ENCODE measurements around the gene GGCX. TPM values are rescaled to one million over a fixed set of nuclear protein-coding genes. Genes with fewer than 3 reads are reported as not detected.

The GGCX gene
- total RNA-seq, 4 donors from 2014 or later, result 15.8 to 37.1 (median 25.8) TPM

GRCh38 chr2:85579266-85579935 lies 18.1 kb upstream of the GGCX start:
- TF ChIP-seq, protein P1, sequence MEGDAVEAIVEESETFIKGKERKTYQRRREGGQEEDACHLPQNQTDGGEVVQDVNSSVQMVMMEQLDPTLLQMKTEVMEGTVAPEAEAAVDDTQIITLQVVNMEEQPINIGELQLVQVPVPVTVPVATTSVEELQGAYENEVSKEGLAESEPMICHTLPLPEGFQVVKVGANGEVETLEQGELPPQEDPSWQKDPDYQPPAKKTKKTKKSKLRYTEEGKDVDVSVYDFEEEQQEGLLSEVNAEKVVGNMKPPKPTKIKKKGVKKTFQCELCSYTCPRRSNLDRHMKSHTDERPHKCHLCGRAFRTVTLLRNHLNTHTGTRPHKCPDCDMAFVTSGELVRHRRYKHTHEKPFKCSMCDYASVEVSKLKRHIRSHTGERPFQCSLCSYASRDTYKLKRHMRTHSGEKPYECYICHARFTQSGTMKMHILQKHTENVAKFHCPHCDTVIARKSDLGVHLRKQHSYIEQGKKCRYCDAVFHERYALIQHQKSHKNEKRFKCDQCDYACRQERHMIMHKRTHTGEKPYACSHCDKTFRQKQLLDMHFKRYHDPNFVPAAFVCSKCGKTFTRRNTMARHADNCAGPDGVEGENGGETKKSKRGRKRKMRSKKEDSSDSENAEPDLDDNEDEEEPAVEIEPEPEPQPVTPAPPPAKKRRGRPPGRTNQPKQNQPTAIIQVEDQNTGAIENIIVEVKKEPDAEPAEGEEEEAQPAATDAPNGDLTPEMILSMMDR (IDR thresholded peaks at IDR 0.05), result no peak
- TF ChIP-seq POLR2A (IDR thresholded peaks at IDR 0.05), result no peak
- H3K4me3 ChIP-seq (ENCODE audit: low read depth, poor library complexity, severe bottlenecking), result no peak overlapping the region
- DNase-seq (ENCODE audit: low spot score in 2 of 2), result no peak
- WGBS, 2 donors, result 30 to 32% methylated on average over 6 of the region's 6 CpGs
- intact Hi-C loops (cut with DNase I; ENCODE audit: low total_unique reads), result no loop called here

GRCh38 chr2:85578243-85579180 lies 17.2 kb upstream of the GGCX start:
- TF ChIP-seq, protein P1 (IDR thresholded peaks at IDR 0.05), result no peak
- TF ChIP-seq POLR2A (IDR thresholded peaks at IDR 0.05), result no peak
- 20 to 26% methylated on average over 19 of the region's 19 CpGs for WGBS, 2 donors
- DNase-seq (ENCODE audit: low spot score in 2 of 2), result peak; percentile 50 to 91
- no peak overlapping the region for H3K4me3 ChIP-seq (ENCODE audit: low read depth, poor library complexity, severe bottlenecking)
- intact Hi-C loops (cut with DNase I; ENCODE audit: low total_unique reads), result no loop called here

DNA sequence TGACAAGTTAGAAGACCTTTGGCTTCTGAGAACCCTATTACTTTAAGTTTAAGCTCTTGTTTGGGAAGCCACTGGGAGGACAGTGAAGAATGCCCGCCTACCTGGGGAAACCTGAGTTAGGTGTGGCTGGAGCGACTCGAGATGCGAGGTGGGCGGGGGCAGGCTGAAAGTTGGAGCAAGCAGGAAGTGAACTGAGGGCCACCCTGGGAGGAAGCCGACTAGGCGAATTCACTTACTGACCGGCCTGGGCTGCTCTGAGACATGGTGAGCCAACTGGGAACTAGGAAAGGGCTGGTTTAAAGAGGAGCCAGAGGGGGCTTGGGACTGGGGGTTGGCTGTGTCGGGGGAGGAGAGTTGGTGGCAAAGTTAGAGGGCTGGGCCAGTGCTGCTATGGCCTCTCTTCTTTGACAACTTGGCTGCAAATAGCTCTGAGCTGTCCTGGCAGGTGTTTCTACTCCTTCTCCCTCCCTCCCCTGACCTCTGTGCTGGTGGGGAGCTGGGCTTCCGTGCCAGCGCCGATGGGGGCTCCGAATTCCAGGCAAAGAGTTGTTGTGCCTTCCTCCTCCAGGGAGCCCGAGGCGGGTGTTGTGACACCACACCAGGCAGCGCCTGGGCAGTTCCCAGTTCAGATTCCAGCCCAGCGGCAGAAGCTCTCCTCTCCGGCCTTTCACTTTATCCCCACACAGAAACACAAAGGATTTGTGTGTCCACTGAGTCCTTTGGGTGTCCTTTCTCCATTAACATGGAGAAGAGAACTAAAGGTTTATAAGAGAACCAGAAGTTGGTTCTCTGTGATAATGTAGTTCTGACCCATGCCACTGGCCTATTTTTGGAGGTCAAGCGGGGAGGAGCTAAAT lies 16.3 kb upstream of the GGCX start, which contains the start of gene VAMP8:
VAMP8 (plus strand) TSS at position 201 of the 857 bp plus-strand sequence; CDS start at position 262, 61 bp downstream.
- no peak for TF ChIP-seq POLR2A (IDR thresholded peaks at IDR 0.05)
- TF ChIP-seq, protein P1 (IDR thresholded peaks at IDR 0.05), result no peak
- 24 to 25% methylated on average over 19 of the region's 19 CpGs for WGBS, 2 donors
- H3K4me3 ChIP-seq (ENCODE audit: low read depth, poor library complexity, severe bottlenecking), result peak within 1 kb of the TSS; percentile 24
- intact Hi-C loops (cut with DNase I; ENCODE audit: low total_unique reads), result no loop called here
- DNase-seq (ENCODE audit: low spot score in 2 of 2), result peak; percentile 77 to 93

DNA sequence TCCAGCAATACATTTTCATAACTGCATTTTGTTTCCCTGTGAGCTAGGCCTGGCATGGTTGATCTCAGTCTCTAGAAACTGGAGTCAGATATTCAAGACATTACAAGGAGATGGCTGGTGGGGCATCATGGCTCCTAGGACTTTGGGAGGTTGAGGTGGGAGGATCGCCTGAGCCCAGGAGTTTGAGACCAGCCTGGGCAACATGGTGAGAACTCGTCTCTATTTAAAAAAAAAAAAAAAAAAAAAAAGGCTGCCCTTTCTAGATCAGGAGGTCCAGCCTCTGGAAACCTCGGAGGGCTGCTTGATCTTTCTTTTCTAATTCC lies 15.7 kb upstream of the GGCX start:
- TF ChIP-seq, protein P1 (IDR thresholded peaks at IDR 0.05), result no peak
- TF ChIP-seq POLR2A (IDR thresholded peaks at IDR 0.05), result no peak
- DNase-seq (ENCODE audit: low spot score in 2 of 2), result no peak
- no peak overlapping the region for H3K4me3 ChIP-seq (ENCODE audit: low read depth, poor library complexity, severe bottlenecking)
- intact Hi-C loops (cut with DNase I; ENCODE audit: low total_unique reads), result no loop called here
- 44 to 49% methylated on average over 3 of the region's 3 CpGs for WGBS, 2 donors

DNA sequence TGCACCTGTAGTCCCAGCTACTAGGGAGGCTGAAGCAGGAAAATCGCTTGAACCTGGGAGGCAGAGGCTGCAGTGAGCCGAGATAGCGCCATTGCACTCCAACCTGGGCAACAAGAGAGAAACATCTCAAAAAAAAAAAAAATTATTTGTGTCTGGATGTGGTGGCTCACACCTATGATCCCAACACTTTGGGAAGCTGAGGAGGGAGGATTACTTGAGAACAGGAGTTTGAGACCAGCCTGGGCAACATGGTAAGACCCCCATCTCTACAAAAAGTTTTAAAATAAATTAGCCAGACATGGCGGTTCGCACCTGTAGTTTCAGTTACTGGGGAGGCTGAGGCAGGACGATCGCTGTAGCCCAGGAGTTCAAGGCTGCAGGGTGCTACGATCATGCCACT lies 14.4 kb upstream of the GGCX start:
- TF ChIP-seq, protein P1 (IDR thresholded peaks at IDR 0.05), result no peak
- no peak for TF ChIP-seq POLR2A (IDR thresholded peaks at IDR 0.05)
- DNase-seq (ENCODE audit: low spot score in 2 of 2), result no peak
- WGBS, 2 donors, result 93 to 94% methylated on average over 8 of the region's 8 CpGs
- intact Hi-C loops (cut with DNase I; ENCODE audit: low total_unique reads), result no loop called here
- H3K4me3 ChIP-seq (ENCODE audit: low read depth, poor library complexity, severe bottlenecking), result no peak overlapping the region
